PC-3 (cell line): Measurements from ENCODE around the gene SLCO3A1.

Experiments
- EZH2 ChIP-seq: fragments of 300-600 bp; sonication (generic); IDR thresholded peaks from one replicate; pipeline ENCODE4 v1.6.1; 2017; ENCODE audit warnings: antibody characterized with exemption, mild to moderate bottlenecking, low read length; ENCODE audit not compliant: unreplicated experiment
- TF ChIP-seq, protein P1 (sequence below): fragments of 300-600 bp; sonication (generic); conservative IDR thresholded peaks from 2 replicates; pipeline ENCODE4 v1.5.1; 2017; ENCODE audit warnings: antibody characterized with exemption, low read depth, mild to moderate bottlenecking, low read length

- TF ChIP-seq, protein P1, sequence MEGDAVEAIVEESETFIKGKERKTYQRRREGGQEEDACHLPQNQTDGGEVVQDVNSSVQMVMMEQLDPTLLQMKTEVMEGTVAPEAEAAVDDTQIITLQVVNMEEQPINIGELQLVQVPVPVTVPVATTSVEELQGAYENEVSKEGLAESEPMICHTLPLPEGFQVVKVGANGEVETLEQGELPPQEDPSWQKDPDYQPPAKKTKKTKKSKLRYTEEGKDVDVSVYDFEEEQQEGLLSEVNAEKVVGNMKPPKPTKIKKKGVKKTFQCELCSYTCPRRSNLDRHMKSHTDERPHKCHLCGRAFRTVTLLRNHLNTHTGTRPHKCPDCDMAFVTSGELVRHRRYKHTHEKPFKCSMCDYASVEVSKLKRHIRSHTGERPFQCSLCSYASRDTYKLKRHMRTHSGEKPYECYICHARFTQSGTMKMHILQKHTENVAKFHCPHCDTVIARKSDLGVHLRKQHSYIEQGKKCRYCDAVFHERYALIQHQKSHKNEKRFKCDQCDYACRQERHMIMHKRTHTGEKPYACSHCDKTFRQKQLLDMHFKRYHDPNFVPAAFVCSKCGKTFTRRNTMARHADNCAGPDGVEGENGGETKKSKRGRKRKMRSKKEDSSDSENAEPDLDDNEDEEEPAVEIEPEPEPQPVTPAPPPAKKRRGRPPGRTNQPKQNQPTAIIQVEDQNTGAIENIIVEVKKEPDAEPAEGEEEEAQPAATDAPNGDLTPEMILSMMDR: no peak
- TF ChIP-seq EZH2: no peak
Observed at GRCh38 chr15:91945385-91945784, 91.9 kb downstream of the SLCO3A1 start.
